Astrocyte (in vitro differentiated cells and primary cell): ENCODE data around the gene ACP4.

Experiments
- EZH2 ChIP-seq: IDR thresholded peaks from 2 replicates; pipeline ENCODE4 v1.6.1; 2012; ENCODE audit warnings: mild to moderate bottlenecking, low read length, inconsistent platforms; ENCODE audit not compliant: insufficient read depth
- TF ChIP-seq, protein P1 (sequence below): IDR thresholded peaks from 2 replicates; pipeline ENCODE4 v1.5.1; 2011; ENCODE audit warnings: low read depth, mild to moderate bottlenecking, inconsistent platforms, low read length, moderate library complexity; ENCODE audit not compliant: insufficient read depth

GRCh38 chr19:50764409-50764808 is 25.8 kb upstream of the ACP4 start:
- TF ChIP-seq, protein P1, sequence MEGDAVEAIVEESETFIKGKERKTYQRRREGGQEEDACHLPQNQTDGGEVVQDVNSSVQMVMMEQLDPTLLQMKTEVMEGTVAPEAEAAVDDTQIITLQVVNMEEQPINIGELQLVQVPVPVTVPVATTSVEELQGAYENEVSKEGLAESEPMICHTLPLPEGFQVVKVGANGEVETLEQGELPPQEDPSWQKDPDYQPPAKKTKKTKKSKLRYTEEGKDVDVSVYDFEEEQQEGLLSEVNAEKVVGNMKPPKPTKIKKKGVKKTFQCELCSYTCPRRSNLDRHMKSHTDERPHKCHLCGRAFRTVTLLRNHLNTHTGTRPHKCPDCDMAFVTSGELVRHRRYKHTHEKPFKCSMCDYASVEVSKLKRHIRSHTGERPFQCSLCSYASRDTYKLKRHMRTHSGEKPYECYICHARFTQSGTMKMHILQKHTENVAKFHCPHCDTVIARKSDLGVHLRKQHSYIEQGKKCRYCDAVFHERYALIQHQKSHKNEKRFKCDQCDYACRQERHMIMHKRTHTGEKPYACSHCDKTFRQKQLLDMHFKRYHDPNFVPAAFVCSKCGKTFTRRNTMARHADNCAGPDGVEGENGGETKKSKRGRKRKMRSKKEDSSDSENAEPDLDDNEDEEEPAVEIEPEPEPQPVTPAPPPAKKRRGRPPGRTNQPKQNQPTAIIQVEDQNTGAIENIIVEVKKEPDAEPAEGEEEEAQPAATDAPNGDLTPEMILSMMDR, result no peak
- TF ChIP-seq EZH2, result no peak
